Memory B cell (primary cell): ENCODE measurements around the gene ARHGAP36.

Experiments
- ATAC-seq: fragments of 150-1000 bp; cut with Tn5 transposase; 2 replicates; pipeline ENCODE4 v1.10.0; 2021; ENCODE audit warnings: low read depth, mild to moderate bottlenecking, moderate library complexity
- DNase-seq, 2 donors: peaks; one replicate each; pipeline ENCODE4 v3.0.0; 2022; ENCODE audit warnings: low spot score in 2 of 2
- H3K27ac Mint-ChIP-seq: one replicate; pipeline ENCODE4 v1.8.0; 2022; ENCODE audit warnings: mild to moderate bottlenecking, moderate library complexity, mixed read lengths
- H3K27me3 Mint-ChIP-seq: one replicate; pipeline ENCODE4 v1.8.0; 2022; ENCODE audit warnings: mixed read lengths
- H3K36me3 Mint-ChIP-seq: one replicate; pipeline ENCODE4 v1.8.0; 2022; ENCODE audit warnings: mild to moderate bottlenecking, mixed read lengths
- H3K4me1 Mint-ChIP-seq: one replicate; pipeline ENCODE4 v1.8.0; 2022; ENCODE audit warnings: mixed read lengths
- H3K4me3 Mint-ChIP-seq: one replicate; pipeline ENCODE4 v1.8.0; 2022; ENCODE audit warnings: mild to moderate bottlenecking, moderate library complexity, mixed read lengths
- H3K9me3 Mint-ChIP-seq: one replicate; pipeline ENCODE4 v1.8.0; 2022; ENCODE audit warnings: mixed read lengths

ARHGAP36 gene

DNA sequence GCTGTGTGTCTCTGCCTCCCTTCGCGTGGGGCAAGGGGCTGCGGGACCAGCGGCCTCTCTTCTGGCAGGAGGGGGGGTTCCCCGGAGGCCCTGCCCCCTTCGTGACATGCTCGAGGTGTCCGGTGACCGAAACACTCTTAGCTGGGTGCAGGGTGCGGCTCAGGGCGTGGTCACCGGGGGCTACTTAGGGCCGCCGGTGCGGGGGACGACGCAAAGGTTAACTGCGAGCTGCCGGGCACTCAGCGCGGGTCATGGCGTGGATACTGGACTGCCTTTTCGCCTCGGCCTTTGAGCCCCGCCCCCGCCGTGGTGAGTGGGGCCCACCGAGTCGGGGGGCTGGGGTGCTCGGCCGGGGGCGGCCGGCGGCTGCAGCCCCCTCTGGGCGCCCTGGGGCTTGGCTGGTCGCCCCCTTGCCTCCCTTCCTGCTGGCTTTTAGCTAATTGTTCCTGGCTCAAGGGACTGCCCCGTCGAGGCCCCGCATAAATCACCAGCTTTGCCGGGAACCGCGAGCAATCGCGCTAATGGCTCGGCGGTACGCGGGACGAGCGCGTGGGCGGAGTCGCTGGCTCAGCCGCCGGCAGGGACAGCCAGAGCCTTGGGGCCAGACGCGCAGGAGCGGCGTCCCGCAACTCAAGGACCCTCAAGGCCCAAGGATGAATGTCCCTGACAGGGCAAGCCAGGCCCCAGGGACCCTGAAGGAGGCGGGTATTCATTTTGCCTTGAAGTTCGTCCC is at the start of gene ARHGAP36:
ARHGAP36 (plus strand) TSS at position 211 of the 733 bp plus-strand sequence. CDS start 23,320 bp downstream, outside the sequence.
- Mint-ChIP-seq H3K27me3 (peaks cover 4% of the 10 kb centered on the region), H3K4me1 (no peaks in the 10 kb centered on the region), H3K27ac (no peak within 1 kb of the TSS), H3K36me3 (no peaks in the 10 kb centered on the region), H3K4me3 (no peak within 1 kb of the TSS), H3K9me3 (no peaks in the 10 kb centered on the region)
- no peak for DNase-seq
- no peak for ATAC-seq

GRCh38 chrX:131010186-131010585 is 48.0 kb upstream of the ARHGAP36 start:
- H3K9me3 Mint-ChIP-seq = no peaks in the 10 kb centered on the region
- H3K27ac Mint-ChIP-seq = no peak overlapping the region
- ATAC-seq (no peak), DNase-seq (no peak)
- peaks cover 7% of the 10 kb centered on the region for H3K27me3 Mint-ChIP-seq
- H3K4me1 Mint-ChIP-seq = no peaks in the 10 kb centered on the region
- H3K36me3 Mint-ChIP-seq = no peaks in the 10 kb centered on the region
- no peak overlapping the region for H3K4me3 Mint-ChIP-seq

DNA sequence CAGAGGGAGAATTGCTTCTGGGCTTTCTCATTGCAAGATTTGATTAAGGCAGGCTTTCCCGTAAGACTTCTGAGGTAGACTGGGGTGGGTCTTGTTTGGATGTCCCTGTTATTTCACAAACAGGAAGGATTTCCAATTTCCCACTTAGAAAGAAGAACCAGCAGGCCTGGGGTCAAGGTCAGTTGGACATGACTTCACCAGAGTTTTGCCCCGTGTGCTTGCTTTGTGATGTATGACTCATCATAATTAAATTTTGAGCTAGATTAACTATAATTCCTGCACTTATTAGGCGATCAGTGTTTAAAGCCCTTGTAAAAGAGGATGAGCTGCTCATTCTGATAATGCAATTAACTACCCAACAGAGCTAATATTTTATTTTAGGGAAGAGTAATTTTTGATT is 32.8 kb upstream of the ARHGAP36 start:
- no peaks in the 10 kb centered on the region for H3K36me3 Mint-ChIP-seq
- H3K4me1 Mint-ChIP-seq = no peaks in the 10 kb centered on the region
- DNase-seq = no peak
- no peak for ATAC-seq
- H3K9me3 Mint-ChIP-seq = peaks cover 5% of the 10 kb centered on the region
- H3K4me3 Mint-ChIP-seq = no peak overlapping the region
- H3K27ac Mint-ChIP-seq = no peak overlapping the region
- peaks cover 9% of the 10 kb centered on the region for H3K27me3 Mint-ChIP-seq

- H3K27ac Mint-ChIP-seq = no peak overlapping the region
- peaks cover 2% of the 10 kb centered on the region for H3K27me3 Mint-ChIP-seq
- no peaks in the 10 kb centered on the region for H3K36me3 Mint-ChIP-seq
- no peak for ATAC-seq
- H3K4me1 Mint-ChIP-seq = no peaks in the 10 kb centered on the region
- no peak for DNase-seq
- H3K4me3 Mint-ChIP-seq = no peak overlapping the region
- no peaks in the 10 kb centered on the region for H3K9me3 Mint-ChIP-seq
Observed at GRCh38 chrX:131032354-131033230, 25.6 kb upstream of the ARHGAP36 start.

DNA sequence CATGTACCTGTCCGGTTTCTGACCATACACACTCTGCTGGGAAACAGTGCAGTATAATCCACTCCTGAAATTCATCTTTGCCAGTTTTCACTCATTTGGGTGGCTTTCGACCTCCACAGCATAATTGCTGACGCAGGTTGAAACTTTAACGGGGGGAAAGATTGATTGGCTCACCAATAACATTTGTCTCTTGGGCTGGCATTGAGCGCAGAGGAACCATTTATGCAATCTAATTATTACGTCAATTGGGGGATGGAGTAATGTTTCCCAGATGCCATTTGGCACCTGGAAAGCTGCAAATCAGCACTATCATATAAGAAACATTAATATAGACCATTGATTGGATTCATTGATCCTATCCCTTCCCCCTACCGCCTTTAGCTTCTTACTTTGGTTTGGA is 24.1 kb upstream of the ARHGAP36 start:
- Mint-ChIP-seq H3K36me3 (no peaks in the 10 kb centered on the region), H3K27me3 (no peaks in the 10 kb centered on the region), H3K4me1 (no peaks in the 10 kb centered on the region), H3K27ac (no peak overlapping the region), H3K9me3 (no peaks in the 10 kb centered on the region), H3K4me3 (no peak overlapping the region)
- ATAC-seq = no peak
- no peak for DNase-seq

DNA sequence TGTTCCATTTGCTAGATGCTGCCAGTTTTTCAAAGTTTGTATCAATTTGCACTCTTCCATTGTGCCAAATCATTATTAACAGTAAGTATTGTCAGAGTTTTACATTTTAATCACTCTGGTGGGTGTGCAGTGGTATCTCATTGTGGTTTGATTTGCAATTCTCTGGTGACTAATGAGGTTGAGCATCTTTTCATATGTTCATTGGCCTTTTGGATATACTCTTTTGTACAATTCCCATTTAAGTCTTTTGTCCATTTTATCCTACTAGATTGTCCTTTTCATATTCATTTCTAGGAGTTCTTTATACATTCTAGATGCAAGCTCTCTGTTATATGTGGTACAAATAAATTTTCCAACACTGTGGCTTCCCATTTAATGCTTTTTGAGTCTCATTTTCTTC is 17.4 kb upstream of the ARHGAP36 start:
- Mint-ChIP-seq H3K9me3 (no peaks in the 10 kb centered on the region), H3K36me3 (no peaks in the 10 kb centered on the region), H3K27ac (no peak overlapping the region), H3K4me3 (no peak overlapping the region), H3K4me1 (no peaks in the 10 kb centered on the region), H3K27me3 (peaks cover 5% of the 10 kb centered on the region)
- no peak for DNase-seq
- ATAC-seq = no peak

- H3K27ac Mint-ChIP-seq = no peak overlapping the region
- ATAC-seq = no peak
- no peaks in the 10 kb centered on the region for H3K4me1 Mint-ChIP-seq
- no peak for DNase-seq
- H3K4me3 Mint-ChIP-seq = no peak overlapping the region
- H3K27me3 Mint-ChIP-seq = peaks cover 5% of the 10 kb centered on the region
- no peaks in the 10 kb centered on the region for H3K9me3 Mint-ChIP-seq
- H3K36me3 Mint-ChIP-seq = no peaks in the 10 kb centered on the region
Observed at GRCh38 chrX:131041667-131042066, 16.5 kb upstream of the ARHGAP36 start.

GRCh38 chrX:131045726-131046125 is 12.4 kb upstream of the ARHGAP36 start:
- Mint-ChIP-seq H3K9me3 (no peaks in the 10 kb centered on the region), H3K27me3 (peaks cover 12% of the 10 kb centered on the region)
- DNase-seq = no peak

DNA sequence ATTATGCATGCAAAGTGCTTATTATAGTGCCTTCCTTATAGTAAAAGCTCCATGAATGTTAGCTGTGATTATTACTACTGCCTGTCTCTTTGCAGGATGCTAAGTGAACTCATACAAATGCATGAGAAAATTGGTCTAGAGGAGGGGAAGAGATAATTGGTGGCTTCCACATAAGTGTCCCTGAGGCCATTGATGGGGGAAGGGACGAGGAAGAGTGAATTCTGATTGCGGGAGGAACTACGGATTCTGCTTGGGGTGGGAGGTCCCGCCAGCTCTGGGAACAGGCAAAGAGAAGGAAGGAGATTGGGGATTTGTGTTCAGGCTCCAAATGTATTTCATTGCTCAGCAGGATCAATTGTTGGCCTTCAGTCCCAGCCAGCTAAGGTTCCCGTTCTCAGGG is 11.6 kb upstream of the ARHGAP36 start:
- Mint-ChIP-seq H3K27me3 (peaks cover 12% of the 10 kb centered on the region), H3K27ac (no peak overlapping the region), H3K36me3 (no peaks in the 10 kb centered on the region), H3K4me1 (no peaks in the 10 kb centered on the region), H3K4me3 (no peak overlapping the region), H3K9me3 (no peaks in the 10 kb centered on the region)
- no peak for DNase-seq
- no peak for ATAC-seq

More at GRCh38 chrX:131045726-131046125, 12.4 kb upstream of the ARHGAP36 start:
- Mint-ChIP-seq H3K4me1 (no peaks in the 10 kb centered on the region), H3K4me3 (no peak overlapping the region), H3K36me3 (no peaks in the 10 kb centered on the region), H3K27ac (no peak overlapping the region)
- no peak for ATAC-seq

GRCh38 chrX:131047180-131047579 is 11.0 kb upstream of the ARHGAP36 start:
- Mint-ChIP-seq H3K36me3 (no peaks in the 10 kb centered on the region), H3K4me1 (no peaks in the 10 kb centered on the region), H3K4me3 (no peak overlapping the region), H3K27me3 (peaks cover 12% of the 10 kb centered on the region), H3K27ac (no peak overlapping the region), H3K9me3 (no peaks in the 10 kb centered on the region)
- ATAC-seq = no peak
- DNase-seq = no peak

- Mint-ChIP-seq H3K27ac (no peak overlapping the region), H3K4me1 (no peaks in the 10 kb centered on the region), H3K36me3 (no peaks in the 10 kb centered on the region), H3K9me3 (no peaks in the 10 kb centered on the region), H3K4me3 (no peak overlapping the region), H3K27me3 (peaks cover 7% of the 10 kb centered on the region)
- ATAC-seq = no peak
- DNase-seq = no peak
Observed at GRCh38 chrX:131053076-131053475, 5.1 kb upstream of the ARHGAP36 start.

DNA sequence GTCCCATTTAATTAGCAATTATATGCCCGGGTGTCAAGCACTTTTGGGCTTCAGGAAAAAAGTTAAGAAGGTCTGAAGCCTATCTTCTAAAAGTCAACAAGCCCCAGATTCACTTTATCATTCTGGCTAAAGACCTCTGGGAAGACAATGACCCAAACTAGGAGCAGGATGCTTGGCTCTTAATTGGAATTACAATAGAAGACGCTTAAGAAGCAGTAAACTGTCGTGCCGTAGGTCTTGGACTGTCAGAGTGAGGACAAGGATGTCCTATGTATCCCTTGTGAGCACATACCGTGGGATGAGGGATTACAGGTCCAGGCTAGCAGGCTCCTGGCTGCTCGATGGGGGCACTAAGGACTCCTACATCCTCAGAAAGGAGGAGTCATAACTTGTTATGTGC is 3.2 kb upstream of the ARHGAP36 start:
- no peaks in the 10 kb centered on the region for H3K9me3 Mint-ChIP-seq

DNA sequence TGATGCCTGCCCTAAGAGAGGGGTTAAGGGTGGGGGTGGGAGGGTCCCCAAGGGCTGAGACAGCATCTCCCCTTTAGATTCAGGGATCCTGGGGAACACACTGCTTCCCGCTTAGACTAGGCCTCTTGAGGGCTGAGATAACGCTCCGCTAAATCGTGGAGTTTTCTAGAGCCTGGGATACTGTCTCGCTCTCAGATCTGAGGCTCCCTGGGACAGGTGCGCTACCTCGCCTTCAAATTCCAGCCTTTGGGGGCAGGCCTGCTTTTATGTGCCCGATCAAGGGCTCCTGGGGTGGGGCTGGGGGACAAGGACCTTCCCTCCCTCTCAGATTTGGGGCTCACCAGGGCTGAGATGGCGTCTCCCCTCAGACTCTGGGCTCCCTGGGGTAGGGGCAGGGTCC is 440 bp upstream of the ARHGAP36 start:
- Mint-ChIP-seq H3K4me1 (no peaks in the 10 kb centered on the region), H3K36me3 (no peaks in the 10 kb centered on the region), H3K27ac (no peak overlapping the region), H3K9me3 (no peaks in the 10 kb centered on the region), H3K27me3 (peaks cover 4% of the 10 kb centered on the region), H3K4me3 (no peak overlapping the region)
- ATAC-seq (no peak), DNase-seq (no peak)

More for the DNA sequence above, 3.2 kb upstream of the ARHGAP36 start:
- Mint-ChIP-seq H3K36me3 (no peaks in the 10 kb centered on the region), H3K4me3 (no peak overlapping the region), H3K27ac (no peak overlapping the region), H3K27me3 (peaks cover 2% of the 10 kb centered on the region), H3K4me1 (no peaks in the 10 kb centered on the region)
- DNase-seq = no peak
- ATAC-seq = no peak

DNA sequence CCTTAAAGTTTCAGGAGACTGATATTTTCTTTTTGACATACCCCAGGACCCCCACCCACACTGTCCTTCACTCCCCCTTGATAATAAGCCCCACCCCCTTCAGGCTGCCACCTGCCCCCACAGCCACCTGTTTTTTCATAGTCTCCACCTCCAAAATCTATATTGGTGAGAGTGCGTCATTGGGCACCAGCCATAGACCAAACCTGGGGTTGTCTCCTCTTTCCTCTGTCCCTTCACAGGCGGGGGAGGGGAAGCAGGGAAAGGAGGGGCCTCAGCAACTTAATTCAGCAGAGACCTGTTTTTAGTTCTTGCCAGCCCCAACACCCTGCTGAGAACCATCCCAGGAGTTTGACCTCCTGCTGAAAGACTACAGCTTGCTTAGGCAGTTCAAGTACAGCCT is 1.1 kb downstream of the ARHGAP36 start:
- no peaks in the 10 kb centered on the region for H3K36me3 Mint-ChIP-seq
- DNase-seq = no peak
- no peak for ATAC-seq
- H3K4me3 Mint-ChIP-seq = no peak overlapping the region
- no peak overlapping the region for H3K27ac Mint-ChIP-seq
- H3K9me3 Mint-ChIP-seq = no peaks in the 10 kb centered on the region
- H3K4me1 Mint-ChIP-seq = no peaks in the 10 kb centered on the region
- peaks cover 4% of the 10 kb centered on the region for H3K27me3 Mint-ChIP-seq
